GM19238 (cell line): ENCODE results near the gene KCNT2.
"Not testable (repeated sequence)": the region's sequence is repeated elsewhere in the genome, so short reads cannot be mapped to it uniquely, and the experiment has no call there.

Source experiments
- DNase-seq: peaks from one replicate; pipeline ENCODE4 v3.0.0; 2011; ENCODE audit warnings: low spot score; ENCODE audit not compliant: insufficient read length

Gene KCNT2

GRCh38 chr1:196323869-196324268 lies 284.4 kb downstream of the KCNT2 start:
- no peak for DNase-seq

GRCh38 chr1:196319301-196319700 lies 288.9 kb downstream of the KCNT2 start:
- no peak for DNase-seq

DNA sequence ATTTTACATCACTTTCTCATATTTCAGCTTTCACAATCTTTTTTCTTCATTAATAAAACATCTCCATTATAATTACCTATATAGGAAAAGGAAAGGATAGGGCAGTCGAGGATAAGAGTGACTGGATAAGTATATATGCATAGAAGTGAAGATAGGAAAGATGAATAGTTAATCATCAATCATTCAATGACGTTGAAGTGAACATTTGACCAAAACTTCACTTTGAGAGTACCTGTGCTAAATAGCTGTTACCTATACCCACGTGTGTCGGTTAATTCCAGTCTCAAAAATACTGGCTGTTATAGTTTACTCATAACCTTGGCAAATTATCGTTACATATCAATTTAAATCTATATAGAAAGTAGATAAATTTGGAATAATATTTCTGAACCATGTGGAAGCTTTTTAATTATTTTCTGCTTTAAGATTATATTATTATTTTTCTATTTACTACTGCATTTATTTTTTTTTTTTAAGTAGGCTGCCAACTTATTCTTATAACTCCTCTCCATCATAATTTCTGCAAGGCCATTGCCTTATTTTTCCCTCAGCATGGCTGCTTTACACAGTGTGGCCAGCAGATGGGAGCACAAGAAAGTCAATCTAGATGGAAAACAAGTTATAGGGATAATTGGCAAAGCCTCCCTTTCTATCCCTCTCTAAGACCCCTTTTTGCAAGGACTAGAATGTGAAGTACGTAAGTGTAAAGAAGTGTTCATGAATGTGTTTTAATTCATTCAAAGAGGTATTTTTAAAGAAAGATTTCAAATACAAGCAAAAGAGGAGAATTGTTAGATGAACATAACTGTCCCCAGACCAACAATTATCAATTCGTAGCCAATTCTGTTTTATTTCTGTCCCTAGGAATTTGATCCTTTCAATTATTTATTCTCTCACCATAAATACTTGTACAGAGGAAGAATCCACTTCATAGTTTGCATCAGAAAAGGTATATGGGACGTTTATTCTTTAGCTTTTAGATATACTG lies 290.4 kb downstream of the KCNT2 start:
- DNase-seq: no peak

DNA sequence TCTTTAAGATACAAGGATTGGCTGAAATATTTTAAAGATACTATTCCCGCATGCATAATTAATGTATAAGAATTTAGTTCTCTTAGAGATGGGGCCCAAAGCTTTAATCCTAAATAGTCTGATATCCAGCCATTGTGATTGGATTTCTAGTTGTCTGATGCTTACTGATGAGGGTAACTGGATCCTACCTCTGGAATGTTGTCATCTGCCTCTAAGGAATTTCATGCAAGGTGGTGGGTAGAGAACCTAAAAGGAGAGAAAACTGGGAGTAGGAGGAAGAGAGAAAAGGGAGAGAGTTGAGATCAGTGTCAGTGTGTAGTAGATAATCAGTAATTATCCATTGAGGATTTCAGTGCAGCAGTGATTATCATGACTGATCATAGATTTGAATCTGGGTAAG lies 295.5 kb downstream of the KCNT2 start:
- no peak for DNase-seq

GRCh38 chr1:196309386-196309785 lies 298.9 kb downstream of the KCNT2 start:
- no peak for DNase-seq

- no peak for DNase-seq
Measured at GRCh38 chr1:196308176-196308575, 300.1 kb downstream of the KCNT2 start.

GRCh38 chr1:196306421-196306820 lies 301.8 kb downstream of the KCNT2 start:
- no peak for DNase-seq

DNA sequence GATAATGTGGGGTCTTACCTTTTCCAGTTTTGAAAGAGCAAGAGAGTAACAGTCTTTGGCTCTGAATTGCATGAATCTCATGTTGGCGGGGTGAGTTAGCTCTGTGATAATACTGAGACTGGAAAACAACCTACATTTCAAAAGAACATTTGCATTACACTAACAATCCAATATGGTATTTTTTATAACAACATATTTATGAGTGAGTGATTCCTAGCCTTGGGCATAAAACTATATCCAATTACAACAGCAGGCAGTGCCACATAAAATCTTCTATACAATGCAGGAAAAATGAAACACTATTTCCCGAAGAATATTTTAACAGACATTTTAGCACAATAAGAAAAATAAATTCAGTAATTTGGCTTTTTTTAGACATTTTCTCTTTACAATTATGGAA lies 303.0 kb downstream of the KCNT2 start:
- no peak for DNase-seq

DNA sequence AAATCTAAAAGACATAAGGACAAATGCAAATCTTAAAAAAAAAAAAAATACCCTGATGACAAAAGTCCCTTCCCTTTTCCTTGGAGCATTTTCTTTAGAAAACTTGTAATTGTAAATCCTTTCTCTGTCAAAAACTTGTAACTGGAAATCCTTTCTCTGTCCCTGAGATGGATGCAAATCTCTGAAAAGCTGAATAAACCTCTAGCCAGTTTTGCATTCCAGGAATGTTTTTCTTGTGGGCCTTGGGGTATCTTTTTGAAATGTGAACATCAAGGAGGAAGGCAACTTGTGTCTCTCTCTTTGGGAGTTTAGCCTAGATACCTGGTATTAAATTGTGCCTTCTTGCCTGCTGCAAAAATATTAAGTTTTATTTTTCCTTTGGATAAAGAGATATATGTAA lies 305.3 kb downstream of the KCNT2 start:
- DNase-seq: no peak

GRCh38 chr1:196302420-196302819 lies 305.8 kb downstream of the KCNT2 start:
- DNase-seq: no peak

DNA sequence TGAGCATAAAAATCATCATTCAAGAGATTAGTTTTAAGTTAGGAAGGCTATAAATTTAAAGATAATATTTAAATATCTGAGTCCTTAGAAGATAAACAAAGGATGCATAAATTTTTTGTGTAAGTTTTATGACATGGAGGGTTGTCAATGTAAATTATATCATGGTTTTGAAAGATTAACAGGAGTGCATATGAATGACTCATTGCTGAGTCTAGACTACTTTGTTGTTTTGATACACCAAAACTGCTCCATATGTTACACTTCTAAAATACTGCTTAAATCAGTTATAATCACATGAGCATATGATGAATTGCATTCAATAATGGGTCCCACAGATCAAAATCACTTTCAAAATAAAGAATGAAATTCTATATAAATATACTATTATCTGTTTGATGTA lies 312.5 kb downstream of the KCNT2 start:
- DNase-seq: no peak

DNA sequence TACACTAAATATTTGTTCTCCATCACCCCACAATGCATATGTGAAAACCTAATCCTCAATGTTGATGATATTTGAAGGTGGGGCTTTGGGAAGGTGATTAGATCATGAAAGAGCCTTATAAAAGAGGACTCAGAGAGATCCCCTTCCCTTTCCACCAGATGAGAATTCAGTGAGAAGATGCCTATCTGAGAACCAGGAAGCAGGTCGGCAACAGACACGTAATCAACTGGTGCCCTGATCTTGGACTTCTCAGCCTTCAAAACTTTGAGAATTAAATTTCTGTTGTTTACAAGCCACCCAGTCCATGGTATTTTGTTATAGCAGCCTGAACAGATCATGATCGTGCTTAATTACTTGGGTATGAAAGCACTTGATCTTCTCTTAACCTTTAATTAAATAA lies 329.4 kb downstream of the KCNT2 start:
- DNase-seq: no peak

- DNase-seq: no peak
Measured at GRCh38 chr1:196277860-196278259, 330.4 kb downstream of the KCNT2 start.

DNA sequence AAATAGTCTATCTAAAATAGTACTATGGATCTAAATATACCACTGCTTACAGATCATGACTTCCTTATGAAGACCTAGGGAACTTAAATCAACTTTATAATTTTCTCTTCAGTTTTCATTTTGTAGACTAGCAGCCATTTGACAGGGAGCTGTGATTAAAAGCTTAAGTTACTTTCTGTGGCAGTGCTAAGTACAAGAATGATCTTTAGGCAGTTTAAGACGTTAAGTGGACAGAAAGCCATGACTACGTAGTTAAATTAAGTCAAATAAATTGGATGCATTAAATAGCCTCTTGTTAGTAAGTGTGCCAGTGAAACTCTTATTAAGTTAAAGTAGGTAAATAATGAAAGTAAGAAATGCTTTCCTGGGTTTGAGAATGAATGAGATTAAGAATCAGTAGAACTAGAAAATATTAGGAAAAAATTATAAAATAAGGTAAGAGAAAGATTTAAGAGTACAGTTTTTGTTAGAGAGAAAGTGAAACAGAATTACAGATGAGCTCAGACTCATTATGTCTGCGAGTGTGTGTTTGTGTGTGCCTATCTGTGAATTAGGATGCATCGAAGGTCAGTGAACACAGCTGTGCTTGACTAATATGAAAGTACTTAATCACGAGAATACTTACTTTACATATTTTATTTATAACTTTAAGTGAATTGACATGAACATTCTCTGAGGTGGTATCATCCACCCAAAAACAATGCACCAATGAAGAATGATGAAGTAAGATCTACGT lies 336.9 kb downstream of the KCNT2 start:
- DNase-seq: no peak

- DNase-seq: not testable (repeated sequence)
Measured at GRCh38 chr1:196263086-196263485, 345.2 kb downstream of the KCNT2 start.

DNA sequence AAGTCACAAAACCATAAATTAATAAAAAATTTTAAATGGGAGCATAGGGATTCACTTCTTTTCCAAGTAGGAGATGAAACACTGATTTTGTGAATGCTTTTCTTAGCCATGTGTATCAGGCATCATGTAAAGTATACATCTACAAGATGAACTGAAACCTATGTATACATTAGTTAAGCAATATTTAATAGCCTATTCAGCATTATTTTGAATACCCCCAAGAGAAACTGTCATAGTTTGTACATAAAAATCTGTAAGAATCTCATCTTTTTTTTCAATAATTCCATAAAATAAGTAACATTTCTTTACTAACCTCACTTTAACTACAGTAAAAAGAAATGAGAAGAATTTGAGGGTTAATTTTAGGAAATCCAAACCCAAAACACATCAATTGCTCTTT lies 348.0 kb downstream of the KCNT2 start:
- no peak for DNase-seq

DNA sequence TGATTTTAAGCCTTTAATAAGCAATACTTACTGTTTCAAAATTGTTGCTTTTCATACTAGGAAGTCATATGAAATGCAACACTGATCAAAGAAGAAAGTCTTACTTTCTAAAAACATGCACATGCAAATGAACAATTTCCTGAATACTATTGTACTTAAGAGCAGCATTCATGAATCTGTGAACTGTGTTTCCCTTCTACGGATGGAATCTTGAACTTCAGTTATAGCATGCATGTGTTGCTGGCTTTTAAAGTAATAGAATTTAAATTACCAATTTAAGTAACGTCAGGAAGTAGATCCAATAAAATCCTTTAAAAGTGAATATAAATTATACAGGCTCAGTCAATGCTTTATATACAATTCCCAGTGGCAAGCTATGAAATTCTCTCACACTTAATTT lies 348.9 kb downstream of the KCNT2 start:
- no peak for DNase-seq

- DNase-seq: no peak
Measured at GRCh38 chr1:196255762-196256161, 352.5 kb downstream of the KCNT2 start.

DNA sequence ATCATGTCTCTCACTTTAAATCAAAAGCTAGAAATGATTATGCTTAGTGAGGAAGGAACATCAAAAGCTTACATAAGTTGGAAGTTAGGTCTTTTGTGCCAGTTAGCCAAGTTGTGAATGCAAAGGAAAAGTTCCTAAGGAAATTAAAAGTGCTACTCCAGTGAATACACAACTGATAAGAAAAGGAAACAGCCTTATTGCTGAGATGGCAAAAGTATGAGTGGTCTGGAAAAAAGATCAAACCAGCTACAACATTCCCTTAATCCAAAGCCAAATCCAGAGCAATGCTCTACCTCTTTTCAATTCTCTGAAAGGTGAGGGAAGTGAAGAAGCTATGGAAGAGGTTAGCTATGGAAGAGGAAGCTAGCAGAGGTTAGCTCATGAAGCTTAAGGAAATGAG lies 378.7 kb downstream of the KCNT2 start:
- no peak for DNase-seq

GRCh38 chr1:196214866-196215265 lies 393.4 kb downstream of the KCNT2 start:
- DNase-seq: no peak

DNA sequence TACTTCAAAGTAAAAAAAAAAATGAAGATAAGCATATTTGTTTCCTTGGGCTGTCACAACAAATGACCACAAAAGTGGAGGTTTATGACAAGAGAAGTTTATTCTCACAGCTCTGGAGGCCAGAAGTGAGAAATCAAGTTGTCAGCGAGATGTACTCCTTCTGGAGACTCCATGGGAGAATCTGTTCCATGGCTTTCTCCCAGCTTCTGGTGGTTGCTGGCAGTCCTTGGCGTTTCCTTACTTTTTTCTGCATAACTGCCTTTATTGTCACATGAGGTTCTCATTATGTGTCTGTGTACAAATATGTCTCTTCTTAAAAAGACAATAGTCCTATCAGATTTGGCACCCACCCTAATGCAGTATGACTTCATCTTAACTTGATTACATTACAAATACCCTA lies 398.3 kb downstream of the KCNT2 start:
- DNase-seq: no peak

DNA sequence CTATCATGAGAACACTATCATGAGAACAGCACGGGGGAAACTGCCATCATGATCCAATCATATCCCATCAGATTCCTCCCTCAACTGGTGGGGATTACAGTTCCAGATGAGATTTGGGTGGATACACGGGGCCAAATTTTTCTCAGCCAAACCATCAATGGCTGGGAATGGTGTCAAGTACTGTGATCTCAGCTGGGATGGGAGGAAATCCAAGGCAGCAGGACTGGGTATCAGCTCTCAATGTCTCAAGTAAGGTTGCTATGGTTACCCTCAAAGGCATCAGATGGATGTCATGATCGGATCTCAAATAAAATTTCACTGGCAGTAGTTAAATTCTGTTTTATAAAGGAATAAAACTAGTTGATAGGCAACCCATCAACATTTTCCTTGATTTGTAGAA lies 399.0 kb downstream of the KCNT2 start:
- DNase-seq: no peak
